ENCODE results near the gene TP63.

The TP63 gene

GRCh38 chr3:189703865-189704264 is 72.7 kb downstream of the TP63 start:
- no peaks in the 10 kb centered on the region for H3K79me1 ChIP-seq (replicated peaks; ENCODE audit: low read length, poor library complexity, severe bottlenecking)
- H3K27ac ChIP-seq (ENCODE audit: low read length, poor library complexity, severe bottlenecking) = no peak overlapping the region
- H3K18ac ChIP-seq (ENCODE audit: low read depth in 1 of 2, low read length in 2 of 2) = peak overlapping the region in 1 of 2 experiments; percentile 11
- no peak overlapping the region for H2BK15ac ChIP-seq (ENCODE audit: low read depth, poor library complexity, severe bottlenecking)
- H3K14ac ChIP-seq (ENCODE audit: low read length in 2 of 2) = peak overlapping the region in 1 of 2 experiments; percentile 46
- no peak overlapping the region for H3K4me3 ChIP-seq (ENCODE audit: insufficient read depth in 1 of 2, low read depth in 1 of 2, low read length in 2 of 2)
- H2AFZ ChIP-seq (ENCODE audit: low read depth, low read length) = no peak overlapping the region
- H3K4me2 ChIP-seq (ENCODE audit: low read length, poor library complexity, severe bottlenecking) = no peak overlapping the region
- peak overlapping the region; percentile 63 for H2AK5ac ChIP-seq (ENCODE audit: low read length, severe bottlenecking)
- peaks cover 3% of the 10 kb centered on the region for H3K4me1 ChIP-seq (ENCODE audit: control insufficient read depth, insufficient read depth, low read depth, low read length)
- no peaks in the 10 kb centered on the region for H3K9me3 ChIP-seq (ENCODE audit: control insufficient read depth, low read length)
- no peak overlapping the region for H4K8ac ChIP-seq (ENCODE audit: low read length)
- H3K36me3 ChIP-seq (ENCODE audit: control insufficient read depth in 1 of 2, insufficient read depth in 2 of 2, low read depth in 1 of 2, low read length in 2 of 2) = no peaks in the 10 kb centered on the region
- no peak overlapping the region for H3K23ac ChIP-seq (ENCODE audit: low read length in 2 of 2)
- H2BK120ac ChIP-seq (ENCODE audit: low read depth, low read length) = no peak overlapping the region
- 100% methylated on average over 1 of the region's 1 CpG for WGBS
- H3K9ac ChIP-seq (ENCODE audit: low read length) = no peak overlapping the region
- no peak overlapping the region for H3K4ac ChIP-seq (ENCODE audit: low read depth in 1 of 2, low read length in 2 of 2)
- no peaks in the 10 kb centered on the region for H3K27me3 ChIP-seq (ENCODE audit: control insufficient read depth in 1 of 2, insufficient read depth in 1 of 2, low read length in 2 of 2)
- no peak overlapping the region for H2BK5ac ChIP-seq (ENCODE audit: low read depth, low read length, poor library complexity, severe bottlenecking)
- no peak overlapping the region for H4K91ac ChIP-seq (ENCODE audit: low read length)
- DNase-seq = no peak
- no peak overlapping the region for H2BK12ac ChIP-seq (ENCODE audit: low read length in 2 of 2)

- Histone ChIP-seq H3K79me1 (replicated peaks; ENCODE audit: low read length, poor library complexity, severe bottlenecking) (no peaks in the 10 kb centered on the region), H3K27ac (ENCODE audit: low read length, poor library complexity, severe bottlenecking) (no peak overlapping the region), H3K23ac (ENCODE audit: low read length in 2 of 2) (no peak overlapping the region), H4K91ac (ENCODE audit: low read length) (no peak overlapping the region), H3K9me3 (ENCODE audit: control insufficient read depth, low read length) (no peaks in the 10 kb centered on the region), H2BK120ac (ENCODE audit: low read depth, low read length) (no peak overlapping the region), H3K18ac (ENCODE audit: low read depth in 1 of 2, low read length in 2 of 2) (no peak overlapping the region), H2BK15ac (ENCODE audit: low read depth, poor library complexity, severe bottlenecking) (no peak overlapping the region), H2AK5ac (ENCODE audit: low read length, severe bottlenecking) (no peak overlapping the region), H4K8ac (ENCODE audit: low read length) (no peak overlapping the region), H2AFZ (ENCODE audit: low read depth, low read length) (no peak overlapping the region), H2BK5ac (ENCODE audit: low read depth, low read length, poor library complexity, severe bottlenecking) (no peak overlapping the region), H3K4me3 (ENCODE audit: insufficient read depth in 1 of 2, low read depth in 1 of 2, low read length in 2 of 2) (no peak overlapping the region), H3K4me1 (ENCODE audit: control insufficient read depth, insufficient read depth, low read depth, low read length) (peaks cover 1% of the 10 kb centered on the region), H3K4me2 (ENCODE audit: low read length, poor library complexity, severe bottlenecking) (no peak overlapping the region), H3K27me3 (ENCODE audit: control insufficient read depth in 1 of 2, insufficient read depth in 1 of 2, low read length in 2 of 2) (no peaks in the 10 kb centered on the region), H2BK12ac (ENCODE audit: low read length in 2 of 2) (no peak overlapping the region), H3K36me3 (ENCODE audit: control insufficient read depth in 1 of 2, insufficient read depth in 2 of 2, low read depth in 1 of 2, low read length in 2 of 2) (no peaks in the 10 kb centered on the region), H3K4ac (ENCODE audit: low read depth in 1 of 2, low read length in 2 of 2) (no peak overlapping the region), H3K14ac (ENCODE audit: low read length in 2 of 2) (no peak overlapping the region), H3K9ac (ENCODE audit: low read length) (no peak overlapping the region)
- 86% methylated on average over 2 of the region's 3 CpGs for WGBS
- DNase-seq = no peak
Measured at GRCh38 chr3:189708375-189708774, 77.2 kb downstream of the TP63 start.

GRCh38 chr3:189710620-189711402 is 79.6 kb downstream of the TP63 start:
- Histone ChIP-seq H2BK120ac (ENCODE audit: low read depth, low read length) (no peak overlapping the region), H3K9ac (ENCODE audit: low read length) (no peak overlapping the region), H3K4me3 (ENCODE audit: insufficient read depth in 1 of 2, low read depth in 1 of 2, low read length in 2 of 2) (no peak overlapping the region), H3K27me3 (ENCODE audit: control insufficient read depth in 1 of 2, insufficient read depth in 1 of 2, low read length in 2 of 2) (no peaks in the 10 kb centered on the region), H2BK12ac (ENCODE audit: low read length in 2 of 2) (no peak overlapping the region), H3K4me1 (ENCODE audit: control insufficient read depth, insufficient read depth, low read depth, low read length) (no peaks in the 10 kb centered on the region), H2AFZ (ENCODE audit: low read depth, low read length) (no peak overlapping the region), H2BK15ac (ENCODE audit: low read depth, poor library complexity, severe bottlenecking) (no peak overlapping the region), H2BK5ac (ENCODE audit: low read depth, low read length, poor library complexity, severe bottlenecking) (peak overlapping the region; percentile 8), H3K27ac (ENCODE audit: low read length, poor library complexity, severe bottlenecking) (peak overlapping the region; percentile 94), H3K9me3 (ENCODE audit: control insufficient read depth, low read length) (no peaks in the 10 kb centered on the region), H3K14ac (ENCODE audit: low read length in 2 of 2) (no peak overlapping the region), H3K4ac (ENCODE audit: low read depth in 1 of 2, low read length in 2 of 2) (no peak overlapping the region), H2AK5ac (ENCODE audit: low read length, severe bottlenecking) (peak overlapping the region; percentile 46), H4K91ac (ENCODE audit: low read length) (no peak overlapping the region), H3K4me2 (ENCODE audit: low read length, poor library complexity, severe bottlenecking) (peak overlapping the region; percentile 12), H3K79me1 (replicated peaks; ENCODE audit: low read length, poor library complexity, severe bottlenecking) (no peaks in the 10 kb centered on the region), H3K36me3 (ENCODE audit: control insufficient read depth in 1 of 2, insufficient read depth in 2 of 2, low read depth in 1 of 2, low read length in 2 of 2) (no peaks in the 10 kb centered on the region), H3K23ac (ENCODE audit: low read length in 2 of 2) (no peak overlapping the region), H4K8ac (ENCODE audit: low read length) (no peak overlapping the region), H3K18ac (ENCODE audit: low read depth in 1 of 2, low read length in 2 of 2) (no peak overlapping the region)
- DNase-seq = peak; percentile 95

- Histone ChIP-seq H2BK120ac (ENCODE audit: low read depth, low read length) (no peak overlapping the region), H3K18ac (ENCODE audit: low read depth in 1 of 2, low read length in 2 of 2) (no peak overlapping the region), H3K9me3 (ENCODE audit: control insufficient read depth, low read length) (no peaks in the 10 kb centered on the region), H3K36me3 (ENCODE audit: control insufficient read depth in 1 of 2, insufficient read depth in 2 of 2, low read depth in 1 of 2, low read length in 2 of 2) (no peaks in the 10 kb centered on the region), H3K4me3 (ENCODE audit: insufficient read depth in 1 of 2, low read depth in 1 of 2, low read length in 2 of 2) (no peak overlapping the region), H3K23ac (ENCODE audit: low read length in 2 of 2) (no peak overlapping the region), H3K4me1 (ENCODE audit: control insufficient read depth, insufficient read depth, low read depth, low read length) (no peaks in the 10 kb centered on the region), H3K9ac (ENCODE audit: low read length) (no peak overlapping the region), H3K14ac (ENCODE audit: low read length in 2 of 2) (no peak overlapping the region), H2BK15ac (ENCODE audit: low read depth, poor library complexity, severe bottlenecking) (no peak overlapping the region), H2AK5ac (ENCODE audit: low read length, severe bottlenecking) (peak overlapping the region; percentile 97), H4K8ac (ENCODE audit: low read length) (no peak overlapping the region), H2BK12ac (ENCODE audit: low read length in 2 of 2) (no peak overlapping the region), H2BK5ac (ENCODE audit: low read depth, low read length, poor library complexity, severe bottlenecking) (no peak overlapping the region), H3K79me1 (replicated peaks; ENCODE audit: low read length, poor library complexity, severe bottlenecking) (no peaks in the 10 kb centered on the region), H4K91ac (ENCODE audit: low read length) (no peak overlapping the region), H2AFZ (ENCODE audit: low read depth, low read length) (no peak overlapping the region), H3K4me2 (ENCODE audit: low read length, poor library complexity, severe bottlenecking) (no peak overlapping the region), H3K27me3 (ENCODE audit: control insufficient read depth in 1 of 2, insufficient read depth in 1 of 2, low read length in 2 of 2) (no peaks in the 10 kb centered on the region), H3K4ac (ENCODE audit: low read depth in 1 of 2, low read length in 2 of 2) (peak overlapping the region in 1 of 2 experiments; percentile 25), H3K27ac (ENCODE audit: low read length, poor library complexity, severe bottlenecking) (no peak overlapping the region)
- DNase-seq = peak; percentile 79
- WGBS = no CpG with 5 or more reads among the region's 2 CpGs
Measured at GRCh38 chr3:189712906-189713483, 81.8 kb downstream of the TP63 start.
